Astrocyte of the cerebellum (primary cell): Measurements from ENCODE around the gene RHNO1.

Experiments used
- DNase-seq: peaks from one replicate; pipeline ENCODE4 v3.0.0-alpha.2; 2011; ENCODE audit warnings: low read depth
- H3K4me3 ChIP-seq: 2 replicates; pipeline ENCODE4 v1.5.1; 2011; ENCODE audit warnings: mild to moderate bottlenecking, low read depth, low read length, moderate library complexity
- CTCF ChIP-seq: IDR thresholded peaks from 2 replicates; pipeline ENCODE4 v1.5.1; 2012; ENCODE audit warnings: low read length, low read depth, moderate library complexity, mild to moderate bottlenecking; ENCODE audit errors: missing control alignments
- in situ Hi-C: cut with HindIII; loops from 2 replicates; pipeline ENCODE4 v1.10.0; 2017; ENCODE audit warnings: low sequenced_read_pairs

The RHNO1 gene

GRCh38 chr12:2851931-2852330 lies 25.1 kb upstream of the RHNO1 start:
- in situ Hi-C loops: no loop called here
- no peak overlapping the region for H3K4me3 ChIP-seq
- TF ChIP-seq CTCF: no peak
- no peak for DNase-seq

GRCh38 chr12:2853626-2854025 lies 23.4 kb upstream of the RHNO1 start:
- in situ Hi-C loops: no loop called here
- H3K4me3 ChIP-seq: no peak overlapping the region
- TF ChIP-seq CTCF: peak; percentile 96
- peak; percentile 62 for DNase-seq

- no peak for DNase-seq
- no peak overlapping the region for H3K4me3 ChIP-seq
- no peak for TF ChIP-seq CTCF
- in situ Hi-C loops: no loop called here
Observed at GRCh38 chr12:2854669-2855453, 22.2 kb upstream of the RHNO1 start.

- in situ Hi-C loops: no loop called here
- DNase-seq: no peak
- no peak for TF ChIP-seq CTCF
- no peak overlapping the region for H3K4me3 ChIP-seq
Observed at GRCh38 chr12:2855546-2855945, 21.5 kb upstream of the RHNO1 start.

- no peak overlapping the region for H3K4me3 ChIP-seq
- DNase-seq: no peak
- TF ChIP-seq CTCF: no peak
- in situ Hi-C loops: no loop called here
Observed at GRCh38 chr12:2856051-2856450, 21.0 kb upstream of the RHNO1 start.

GRCh38 chr12:2857021-2857431 lies 20.0 kb upstream of the RHNO1 start, which contains the start of gene TEX52:
TEX52 (minus strand) TSS chr12:2857039; CDS start chr12:2857026, 13 bp downstream.
- no peak for DNase-seq
- no peak for TF ChIP-seq CTCF
- in situ Hi-C loops: no loop called here
- H3K4me3 ChIP-seq: no peak within 1 kb of the TSS
